ENCODE measurements around the gene WNT2B.

DNA sequence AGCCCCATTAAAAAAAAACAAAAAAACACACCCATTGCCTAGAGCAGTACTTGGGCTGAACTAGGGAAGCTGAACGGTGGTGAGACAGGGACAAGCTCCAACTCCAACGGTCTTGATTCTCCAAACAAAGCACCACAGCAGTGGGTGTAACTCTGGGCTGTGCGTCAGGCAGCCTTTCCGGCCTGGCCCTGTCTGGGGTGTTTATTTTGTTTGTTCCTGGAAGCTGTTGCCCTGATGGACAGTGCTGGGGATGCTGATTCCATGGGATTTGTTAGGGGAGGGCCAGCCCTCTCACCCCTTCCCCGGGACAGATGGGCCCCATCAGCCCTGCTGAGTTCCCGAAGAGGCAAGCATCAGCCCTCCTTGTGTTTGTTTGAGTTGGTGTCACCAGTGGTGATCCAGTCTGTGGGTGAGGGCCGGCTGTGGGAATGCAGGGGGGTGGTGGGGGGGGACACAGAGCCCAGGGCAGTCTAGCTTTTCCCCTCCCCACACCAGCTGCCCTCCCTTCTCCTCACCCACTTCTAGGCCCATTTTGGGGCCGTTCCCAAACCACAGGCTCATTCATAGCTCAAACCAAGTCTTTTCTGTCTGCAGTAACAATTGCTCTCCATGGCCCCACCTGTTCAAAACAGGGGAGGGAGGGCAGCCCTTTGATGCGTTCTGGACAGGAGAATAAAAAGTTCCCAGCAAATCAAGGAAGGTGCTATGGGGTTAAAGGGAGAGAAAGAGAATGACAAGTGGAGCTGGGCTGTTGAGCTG is 4.5 kb downstream of the WNT2B start:
- TF ChIP-seq GATA3 (IDR thresholded peaks at IDR 0.05; ENCODE audit: low read depth, low read length): no peak
- TF ChIP-seq GATA2 (IDR thresholded peaks at IDR 0.05; ENCODE audit: low read depth, low read length): no peak

Measured in SH-SY5Y (cell line).